ENCODE data around the gene LPP. TPM values are rescaled to one million over a fixed set of nuclear protein-coding genes. Genes with fewer than 3 reads are reported as not detected.

Gene LPP
- total and polyA plus RNA-seq, 10 of the 15 experiments (the other 5 are each of a cell fraction or from before 2014, with no cell fraction given), result under 0.01 to 0.62 (median 0.03) TPM

GRCh38 chr3:188646592-188646991 lies 492.6 kb downstream of the LPP start:
- POLR2A ChIA-PET, result no interaction called here
- Histone ChIP-seq H3K27ac (ENCODE audit: control insufficient read depth, insufficient read depth) (no peak overlapping the region), H3K79me2 (ENCODE audit: control insufficient read depth, insufficient read depth, low read length) (no peaks in the 10 kb centered on the region), H4K20me1 (ENCODE audit: control insufficient read depth, insufficient read depth) (no peaks in the 10 kb centered on the region), H3K9me3 (replicated peaks; ENCODE audit: control insufficient read depth, insufficient read depth, low read length) (no peaks in the 10 kb centered on the region), H2AFZ (ENCODE audit: control insufficient read depth, low read depth, low read length) (no peak overlapping the region), H3K4me2 (ENCODE audit: control insufficient read depth, insufficient read depth) (no peak overlapping the region), H3K9ac (ENCODE audit: control insufficient read depth, insufficient read depth, low read length) (no peak overlapping the region), H3K36me3 (ENCODE audit: control insufficient read depth in 2 of 2, insufficient read depth in 2 of 2, low read length in 1 of 2) (no peaks in the 10 kb centered on the region), H3K4me1 (ENCODE audit: control insufficient read depth, insufficient read depth, low read length) (no peaks in the 10 kb centered on the region), H3K4me3 (no peak overlapping the region), H3K27me3 (replicated peaks in 1 of 2; ENCODE audit: control insufficient read depth in 2 of 2, insufficient read depth in 2 of 2, low read length in 1 of 2) (no peaks in the 10 kb centered on the region)
- 0% methylated on average over 1 of the region's 1 CpG for WGBS (ENCODE audit: insufficient coverage, insufficient replicate concordance, low lambda C conversion rate, missing lambda C conversion rate)
- RAD21 ChIA-PET (ENCODE audit: unreplicated experiment), result interaction anchor here (0.7 kb wide), 1 partner anchor 61 kb away, joined by 3 read pairs; no protein-coding TSS in a partner anchor
- in situ Hi-C loops (cut with MboI), result no loop called here
- FAIRE-seq (no peak), DNase-seq (ENCODE audit: low read depth, low spot score) (no peak), ATAC-seq (no peak)
- BruUV-seq (replicated peaks), result no TSS peak
- SMC1A ChIA-PET (ENCODE audit: uncharacterized antibody, unreplicated experiment), result interaction anchor here (1.3 kb wide), 1 partner anchor 25 kb away, joined by 3 read pairs; no protein-coding TSS in a partner anchor
- intact Hi-C loops (cut with micrococcal nuclease; ENCODE audit: unreplicated experiment), result no loop called here
- TF ChIP-seq, protein P1, sequence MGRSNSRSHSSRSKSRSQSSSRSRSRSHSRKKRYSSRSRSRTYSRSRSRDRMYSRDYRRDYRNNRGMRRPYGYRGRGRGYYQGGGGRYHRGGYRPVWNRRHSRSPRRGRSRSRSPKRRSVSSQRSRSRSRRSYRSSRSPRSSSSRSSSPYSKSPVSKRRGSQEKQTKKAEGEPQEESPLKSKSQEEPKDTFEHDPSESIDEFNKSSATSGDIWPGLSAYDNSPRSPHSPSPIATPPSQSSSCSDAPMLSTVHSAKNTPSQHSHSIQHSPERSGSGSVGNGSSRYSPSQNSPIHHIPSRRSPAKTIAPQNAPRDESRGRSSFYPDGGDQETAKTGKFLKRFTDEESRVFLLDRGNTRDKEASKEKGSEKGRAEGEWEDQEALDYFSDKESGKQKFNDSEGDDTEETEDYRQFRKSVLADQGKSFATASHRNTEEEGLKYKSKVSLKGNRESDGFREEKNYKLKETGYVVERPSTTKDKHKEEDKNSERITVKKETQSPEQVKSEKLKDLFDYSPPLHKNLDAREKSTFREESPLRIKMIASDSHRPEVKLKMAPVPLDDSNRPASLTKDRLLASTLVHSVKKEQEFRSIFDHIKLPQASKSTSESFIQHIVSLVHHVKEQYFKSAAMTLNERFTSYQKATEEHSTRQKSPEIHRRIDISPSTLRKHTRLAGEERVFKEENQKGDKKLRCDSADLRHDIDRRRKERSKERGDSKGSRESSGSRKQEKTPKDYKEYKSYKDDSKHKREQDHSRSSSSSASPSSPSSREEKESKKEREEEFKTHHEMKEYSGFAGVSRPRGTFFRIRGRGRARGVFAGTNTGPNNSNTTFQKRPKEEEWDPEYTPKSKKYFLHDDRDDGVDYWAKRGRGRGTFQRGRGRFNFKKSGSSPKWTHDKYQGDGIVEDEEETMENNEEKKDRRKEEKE (IDR thresholded peaks at IDR 0.05), result no peak
- TF ChIP-seq SUPT20H (IDR thresholded peaks at IDR 0.05; ENCODE audit: borderline replicate concordance, control insufficient read depth, low read depth, low read length) (no peak), SREBF2 (IDR thresholded peaks at IDR 0.05; ENCODE audit: low read length) (no peak), MAX (IDR thresholded peaks at IDR 0.05; ENCODE audit: low read depth, low read length) (no peak), HCFC1 (IDR thresholded peaks at IDR 0.05; ENCODE audit: low read length) (no peak), WRNIP1 (IDR thresholded peaks at IDR 0.05; ENCODE audit: borderline replicate concordance, low read depth, low read length) (no peak), ZNF217 (IDR thresholded peaks at IDR 0.05) (no peak), USF1 (IDR thresholded peaks at IDR 0.05; ENCODE audit: borderline replicate concordance, extremely low read length, insufficient read depth, low read depth, low read length) (no peak), SMAD5 (IDR thresholded peaks at IDR 0.05; ENCODE audit: low read depth) (no peak), ZSCAN29 (IDR thresholded peaks at IDR 0.05) (no peak), EGR1 (IDR thresholded peaks at IDR 0.05; ENCODE audit: borderline replicate concordance in 1 of 2, low read depth in 2 of 2, low read length in 2 of 2) (no peak), MEF2B (IDR thresholded peaks at IDR 0.05; ENCODE audit: partially characterized antibody, poor library complexity, severe bottlenecking) (no peak), USF2 (IDR thresholded peaks at IDR 0.05; ENCODE audit: borderline replicate concordance, low read depth, low read length) (no peak)
- TF ChIP-seq, protein P2, sequence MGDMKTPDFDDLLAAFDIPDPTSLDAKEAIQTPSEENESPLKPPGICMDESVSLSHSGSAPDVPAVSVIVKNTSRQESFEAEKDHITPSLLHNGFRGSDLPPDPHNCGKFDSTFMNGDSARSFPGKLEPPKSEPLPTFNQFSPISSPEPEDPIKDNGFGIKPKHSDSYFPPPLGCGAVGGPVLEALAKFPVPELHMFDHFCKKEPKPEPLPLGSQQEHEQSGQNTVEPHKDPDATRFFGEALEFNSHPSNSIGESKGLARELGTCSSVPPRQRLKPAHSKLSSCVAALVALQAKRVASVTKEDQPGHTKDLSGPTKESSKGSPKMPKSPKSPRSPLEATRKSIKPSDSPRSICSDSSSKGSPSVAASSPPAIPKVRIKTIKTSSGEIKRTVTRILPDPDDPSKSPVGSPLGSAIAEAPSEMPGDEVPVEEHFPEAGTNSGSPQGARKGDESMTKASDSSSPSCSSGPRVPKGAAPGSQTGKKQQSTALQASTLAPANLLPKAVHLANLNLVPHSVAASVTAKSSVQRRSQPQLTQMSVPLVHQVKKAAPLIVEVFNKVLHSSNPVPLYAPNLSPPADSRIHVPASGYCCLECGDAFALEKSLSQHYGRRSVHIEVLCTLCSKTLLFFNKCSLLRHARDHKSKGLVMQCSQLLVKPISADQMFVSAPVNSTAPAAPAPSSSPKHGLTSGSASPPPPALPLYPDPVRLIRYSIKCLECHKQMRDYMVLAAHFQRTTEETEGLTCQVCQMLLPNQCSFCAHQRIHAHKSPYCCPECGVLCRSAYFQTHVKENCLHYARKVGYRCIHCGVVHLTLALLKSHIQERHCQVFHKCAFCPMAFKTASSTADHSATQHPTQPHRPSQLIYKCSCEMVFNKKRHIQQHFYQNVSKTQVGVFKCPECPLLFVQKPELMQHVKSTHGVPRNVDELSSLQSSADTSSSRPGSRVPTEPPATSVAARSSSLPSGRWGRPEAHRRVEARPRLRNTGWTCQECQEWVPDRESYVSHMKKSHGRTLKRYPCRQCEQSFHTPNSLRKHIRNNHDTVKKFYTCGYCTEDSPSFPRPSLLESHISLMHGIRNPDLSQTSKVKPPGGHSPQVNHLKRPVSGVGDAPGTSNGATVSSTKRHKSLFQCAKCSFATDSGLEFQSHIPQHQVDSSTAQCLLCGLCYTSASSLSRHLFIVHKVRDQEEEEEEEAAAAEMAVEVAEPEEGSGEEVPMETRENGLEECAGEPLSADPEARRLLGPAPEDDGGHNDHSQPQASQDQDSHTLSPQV (IDR thresholded peaks at IDR 0.05), result no peak
- CTCF ChIA-PET, result interaction anchor here (1.4 kb wide), 1 partner anchor 899 kb away, joined by 3 read pairs; no protein-coding TSS in a partner anchor

Data from GM12878 (cell line).